Body of pancreas (tissue), 4 donors: ENCODE results near the gene FAM8A1.

Source experiments
- POLR2A ChIP-seq, 3 donors: fragments of 450-650 bp; IDR thresholded peaks; one replicate each; pipeline ENCODE4 v1.6.1; 2016; ENCODE audit warnings: antibody characterized with exemption in 3 of 3, mild to moderate bottlenecking in 2 of 3
- TF ChIP-seq, protein P1 (sequence below), 7 experiments: fragments of 450-650 bp in 4 of 7; fragments of 200-600 bp in 3 of 7; sonication (generic) in 3 of 7; IDR thresholded peaks; one replicate each; pipeline ENCODE4 v1.5.1; 2016 to 2019; ENCODE audit warnings: antibody characterized with exemption in 7 of 7

DNA sequence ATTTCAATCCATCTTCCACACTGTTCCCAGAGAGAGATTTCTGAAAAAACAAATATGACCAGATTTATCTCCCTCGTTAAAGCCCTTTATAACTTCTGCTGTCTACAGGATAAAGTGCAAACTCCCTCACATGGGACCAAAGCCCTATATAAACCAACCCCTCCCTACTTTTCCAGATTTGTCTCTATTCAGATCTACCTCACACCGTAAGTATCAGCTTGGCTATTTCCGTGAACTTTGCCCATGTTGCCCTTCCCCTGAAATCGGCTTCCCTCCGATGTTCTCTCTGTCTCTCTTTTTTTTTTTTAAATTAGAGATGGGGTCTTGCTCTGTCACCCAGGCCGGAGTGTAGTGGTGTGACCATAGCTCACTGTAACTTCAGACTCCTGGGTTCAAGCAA is 12.1 kb upstream of the FAM8A1 start:
- TF ChIP-seq, protein P1, sequence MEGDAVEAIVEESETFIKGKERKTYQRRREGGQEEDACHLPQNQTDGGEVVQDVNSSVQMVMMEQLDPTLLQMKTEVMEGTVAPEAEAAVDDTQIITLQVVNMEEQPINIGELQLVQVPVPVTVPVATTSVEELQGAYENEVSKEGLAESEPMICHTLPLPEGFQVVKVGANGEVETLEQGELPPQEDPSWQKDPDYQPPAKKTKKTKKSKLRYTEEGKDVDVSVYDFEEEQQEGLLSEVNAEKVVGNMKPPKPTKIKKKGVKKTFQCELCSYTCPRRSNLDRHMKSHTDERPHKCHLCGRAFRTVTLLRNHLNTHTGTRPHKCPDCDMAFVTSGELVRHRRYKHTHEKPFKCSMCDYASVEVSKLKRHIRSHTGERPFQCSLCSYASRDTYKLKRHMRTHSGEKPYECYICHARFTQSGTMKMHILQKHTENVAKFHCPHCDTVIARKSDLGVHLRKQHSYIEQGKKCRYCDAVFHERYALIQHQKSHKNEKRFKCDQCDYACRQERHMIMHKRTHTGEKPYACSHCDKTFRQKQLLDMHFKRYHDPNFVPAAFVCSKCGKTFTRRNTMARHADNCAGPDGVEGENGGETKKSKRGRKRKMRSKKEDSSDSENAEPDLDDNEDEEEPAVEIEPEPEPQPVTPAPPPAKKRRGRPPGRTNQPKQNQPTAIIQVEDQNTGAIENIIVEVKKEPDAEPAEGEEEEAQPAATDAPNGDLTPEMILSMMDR (IDR thresholded peaks at IDR 0.05) = no peak
- TF ChIP-seq POLR2A (IDR thresholded peaks at IDR 0.05) = no peak
